Activated CD8-positive, alpha-beta memory T cell treated with anti-CD3 and anti-CD28 coated beads, Interleukin-2, amount 50 U/mL, for 48 hours (primary cell): ENCODE measurements around the gene GOLPH3.
"Not testable (repeated sequence)": the region's sequence is repeated elsewhere in the genome, so short reads cannot be mapped to it uniquely, and the experiment has no call there.

Source experiments
- DNase-seq: peaks from one replicate; pipeline ENCODE4 v3.0.0-alpha.2; 2020

GOLPH3 gene

DNA sequence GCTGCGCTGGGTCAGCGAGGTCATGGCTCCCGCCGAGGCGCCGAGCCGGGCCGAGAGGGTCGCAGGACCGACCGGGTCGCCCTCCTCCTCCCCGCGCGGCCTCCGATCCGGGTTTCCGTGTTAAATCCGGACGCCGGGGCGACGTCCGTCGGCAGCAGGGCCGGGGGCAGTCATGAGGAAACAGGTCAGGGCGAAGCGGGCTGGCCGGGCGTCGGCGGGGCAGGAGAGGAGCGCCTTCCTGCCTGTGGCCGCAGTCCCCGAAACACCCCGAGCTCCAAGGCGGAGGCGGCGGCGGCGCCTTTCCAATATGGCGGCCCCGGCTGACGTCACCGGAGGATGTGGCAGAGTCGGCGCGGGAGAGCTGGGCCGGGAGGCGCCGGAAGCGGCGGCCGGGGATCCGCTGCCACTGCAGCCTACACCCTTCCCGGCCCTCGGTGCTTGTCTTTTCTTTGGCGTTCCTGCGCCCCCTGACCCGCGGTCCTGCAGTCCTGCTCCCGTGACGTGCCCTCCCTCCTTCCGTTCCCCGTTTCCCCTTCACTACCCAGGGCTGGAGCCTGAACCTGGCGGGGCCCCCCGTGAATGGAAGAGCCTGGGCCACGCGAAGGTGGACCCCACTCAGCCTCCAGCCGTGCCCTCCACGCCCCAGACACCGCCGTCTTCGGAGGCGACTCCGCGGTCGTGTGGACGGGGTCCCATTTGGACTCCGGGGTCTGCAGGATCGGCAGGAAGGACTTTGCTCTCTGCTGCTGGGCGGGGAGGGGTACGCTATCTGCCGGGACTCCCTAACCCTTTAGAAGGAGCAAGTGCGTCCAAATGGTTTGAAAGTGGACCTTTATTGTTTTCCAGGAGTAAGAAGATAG is at the start of gene GOLPH3:
Gene GOLPH3 (minus strand): TSS at position 309 of the 860 bp plus-strand sequence. CDS start 285 bp downstream, at position 24.
- peak; percentile 98 for DNase-seq

DNA sequence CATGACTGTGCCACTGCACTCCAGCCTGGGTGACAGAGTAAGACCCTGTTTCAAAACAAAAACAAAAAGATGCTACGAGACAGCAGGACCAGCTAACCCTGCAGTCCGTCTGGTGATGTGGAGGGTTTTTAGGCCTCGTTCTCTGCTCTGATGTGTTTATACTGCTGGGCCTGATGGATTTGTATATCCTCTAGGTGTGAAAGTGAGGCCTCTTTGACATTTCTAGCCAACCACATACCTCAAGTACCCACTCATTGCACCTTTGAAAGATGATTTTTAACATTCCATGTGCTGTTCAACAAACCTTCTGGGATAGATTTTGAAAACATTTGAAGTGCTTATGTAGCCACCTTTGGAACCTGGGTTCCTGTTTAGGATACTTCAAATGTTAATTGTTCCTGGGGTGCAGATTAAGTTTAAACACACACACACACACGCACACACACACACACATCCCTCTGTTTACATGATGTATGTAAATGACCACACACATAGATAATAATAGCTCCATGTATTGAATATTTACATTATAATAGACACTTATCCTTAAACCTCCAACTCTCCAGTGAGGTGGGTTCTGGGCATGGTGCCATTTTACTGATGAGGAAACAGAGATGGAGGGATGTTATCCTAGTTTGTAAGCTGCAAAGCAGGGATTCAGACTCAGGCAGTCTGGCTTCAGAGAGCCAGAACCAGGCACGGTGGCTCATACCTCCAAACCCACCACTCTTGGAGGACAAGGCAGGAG is 48.8 kb upstream of the GOLPH3 start:
- no peak for DNase-seq

DNA sequence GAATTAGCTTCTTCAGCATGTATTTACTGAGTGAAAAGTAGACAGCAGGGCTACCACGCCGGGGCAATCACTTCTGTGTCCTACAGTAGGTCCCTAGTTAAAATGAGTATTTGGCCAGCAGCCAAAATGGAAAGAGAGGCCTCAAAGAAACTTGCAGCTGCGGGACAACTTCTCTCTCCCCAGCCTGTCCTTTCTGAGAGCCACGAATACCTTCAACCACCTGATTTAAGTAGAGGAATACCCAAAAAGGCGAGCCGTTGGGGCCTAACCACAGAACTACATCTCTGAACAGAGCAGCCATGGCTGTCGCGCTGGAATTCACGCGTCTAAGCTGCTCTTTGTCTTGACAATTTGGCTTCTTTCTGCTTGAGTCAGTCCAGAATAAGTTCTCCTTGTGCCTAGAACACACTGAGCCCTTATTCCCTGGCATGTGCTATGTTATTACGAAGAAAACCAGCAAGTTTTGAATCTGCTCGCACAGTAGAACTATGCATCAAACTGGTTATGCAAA is 43.8 kb upstream of the GOLPH3 start:
- DNase-seq = no peak

DNA sequence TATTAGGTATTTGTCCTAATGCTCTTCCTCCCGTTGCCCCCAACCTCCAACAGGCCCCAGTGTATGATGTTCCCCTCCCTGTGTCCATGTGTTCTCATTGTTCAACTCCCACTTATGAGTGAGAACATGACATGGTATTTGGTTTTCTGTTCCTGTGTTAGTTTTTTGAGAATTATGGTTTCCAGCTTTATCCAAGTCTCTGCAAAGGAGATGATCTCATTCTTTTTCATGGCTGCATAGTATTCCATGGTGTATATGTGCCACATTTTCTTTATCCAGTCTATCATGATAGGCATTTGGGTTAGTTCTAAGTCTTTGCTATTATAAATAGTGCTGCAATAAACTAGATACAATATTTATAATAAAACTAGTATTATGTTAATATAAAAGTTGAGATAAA is 40.2 kb upstream of the GOLPH3 start:
- not testable (repeated sequence) for DNase-seq

DNA sequence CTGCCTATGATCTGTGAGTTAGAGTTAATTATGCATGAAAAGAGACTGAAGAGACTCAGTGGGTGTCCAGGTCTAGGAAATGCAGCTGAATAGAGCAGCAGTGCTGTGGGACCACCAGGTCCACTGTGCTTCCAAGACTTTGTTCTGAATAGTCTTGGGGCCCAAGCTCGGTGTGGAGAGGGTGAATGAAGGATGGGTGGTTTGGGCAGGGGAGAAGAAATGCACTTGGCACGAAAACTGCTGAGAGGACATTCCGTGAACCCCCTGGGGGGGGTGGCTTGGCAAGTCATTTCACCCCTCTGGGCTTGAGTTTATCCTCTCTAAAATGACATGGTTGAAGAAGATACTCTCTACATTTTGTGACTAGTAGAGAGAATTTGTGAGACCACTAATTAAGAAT is 36.0 kb upstream of the GOLPH3 start:
- peak; percentile 53 for DNase-seq

DNA sequence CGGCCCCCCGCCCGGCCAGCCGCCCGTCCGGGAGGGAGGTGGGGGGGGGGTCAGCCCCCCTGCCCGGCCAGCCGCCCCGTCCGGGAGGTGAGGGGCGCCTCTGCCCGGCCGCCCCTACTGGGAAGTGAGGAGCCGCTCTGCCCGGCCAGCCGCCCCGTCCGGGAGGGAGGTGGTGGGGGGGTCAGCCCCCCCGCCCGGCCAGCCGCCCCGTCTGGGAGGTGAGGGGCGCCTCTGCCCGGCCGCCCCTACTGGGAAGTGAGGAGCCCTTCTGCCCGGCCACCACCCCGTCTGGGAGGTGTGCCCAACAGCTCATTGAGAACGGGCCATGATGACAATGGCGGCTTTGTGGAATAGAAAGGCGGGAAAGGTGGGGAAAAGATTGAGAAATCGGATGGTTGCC is 34.7 kb upstream of the GOLPH3 start:
- DNase-seq = not testable (repeated sequence)

DNA sequence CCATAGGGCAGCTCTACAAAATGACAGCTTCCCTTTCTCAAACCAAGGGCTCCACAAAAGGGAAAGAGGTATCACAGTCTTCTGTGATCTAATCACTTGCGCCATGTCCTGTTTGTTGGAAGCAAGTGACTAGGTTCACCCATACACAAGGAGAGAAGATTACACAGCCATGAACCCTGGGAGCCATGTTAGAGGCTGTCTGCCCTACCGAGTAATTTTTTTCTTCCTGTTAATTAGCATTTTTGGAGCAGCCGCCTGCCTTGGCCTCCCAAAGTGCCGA is 33.2 kb upstream of the GOLPH3 start:
- no peak for DNase-seq

DNA sequence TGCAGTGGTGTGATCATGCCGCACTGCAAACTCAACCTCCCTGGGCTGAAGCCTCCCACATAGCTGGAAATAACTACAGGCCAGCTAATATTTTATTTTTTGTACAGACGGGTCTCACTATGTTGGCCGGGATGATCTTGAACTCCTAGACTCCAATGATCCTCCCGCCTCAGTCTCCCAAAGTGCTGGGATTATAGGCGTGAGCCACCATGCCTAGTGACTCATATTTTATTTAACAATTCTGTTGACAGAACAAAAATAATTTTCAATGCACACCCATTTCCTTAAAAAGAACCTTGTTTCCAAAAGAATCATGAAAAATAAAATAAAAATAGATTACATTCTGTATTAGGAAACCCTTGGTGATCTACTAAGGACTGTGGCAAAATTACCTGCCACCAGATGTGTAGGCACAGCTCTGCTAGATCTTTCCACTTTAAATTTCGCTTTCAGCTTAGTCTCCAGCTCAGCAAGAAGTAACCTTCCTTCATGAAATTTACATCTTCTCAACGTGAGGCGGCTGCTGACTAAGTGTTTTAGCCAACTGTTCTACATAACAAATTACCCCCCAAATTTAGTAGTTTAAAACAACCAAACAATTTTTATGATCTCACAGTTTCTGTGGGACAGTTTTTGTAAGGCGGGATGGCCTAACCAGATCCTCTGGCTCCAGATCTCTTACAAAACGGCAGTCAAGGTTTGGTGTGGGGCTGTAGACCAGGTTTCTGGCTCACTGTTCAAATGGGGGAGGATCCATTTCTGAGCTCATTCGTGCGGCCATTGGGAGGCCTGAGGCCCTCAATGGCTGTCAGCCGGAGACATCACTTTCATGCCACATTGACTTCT is 32.6 kb upstream of the GOLPH3 start:
- peak; percentile 4 for DNase-seq

DNA sequence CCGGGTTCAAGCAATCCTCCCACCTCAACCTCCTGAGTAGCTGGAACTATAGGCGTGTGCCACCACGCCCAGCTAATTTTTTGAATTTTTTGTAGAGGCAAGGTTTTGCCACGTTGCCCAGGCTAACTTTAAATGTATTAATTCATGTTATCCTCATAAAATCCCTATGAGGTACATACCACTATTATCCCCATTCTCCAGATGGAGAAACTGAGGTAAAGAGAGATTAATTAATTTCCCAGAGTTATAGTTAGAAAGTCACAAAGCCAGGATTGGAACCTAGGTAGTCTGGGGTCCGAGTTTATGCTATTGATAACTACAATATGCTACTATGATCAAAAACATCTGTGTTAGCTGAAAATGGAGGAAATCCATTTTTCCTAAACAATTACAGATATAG is 31.9 kb upstream of the GOLPH3 start:
- no peak for DNase-seq

DNA sequence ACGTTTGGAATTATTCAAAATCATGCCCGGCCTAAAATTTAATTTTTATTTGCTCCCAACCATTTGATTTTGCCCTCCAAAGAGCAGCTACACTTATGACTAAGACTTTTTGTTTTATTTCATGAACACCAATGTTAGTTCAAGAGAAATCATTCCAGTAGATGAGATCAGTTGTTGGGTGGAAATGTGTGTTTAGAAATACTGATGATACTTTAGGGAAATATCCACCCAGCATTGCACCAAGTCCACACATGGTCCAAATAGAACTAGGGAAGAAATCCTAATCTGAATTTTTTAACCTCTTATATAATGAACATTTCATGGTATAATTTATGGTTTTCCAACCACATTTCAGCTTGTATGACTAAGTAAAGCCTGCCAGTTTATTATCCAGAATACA is 28.3 kb upstream of the GOLPH3 start:
- no peak for DNase-seq

DNA sequence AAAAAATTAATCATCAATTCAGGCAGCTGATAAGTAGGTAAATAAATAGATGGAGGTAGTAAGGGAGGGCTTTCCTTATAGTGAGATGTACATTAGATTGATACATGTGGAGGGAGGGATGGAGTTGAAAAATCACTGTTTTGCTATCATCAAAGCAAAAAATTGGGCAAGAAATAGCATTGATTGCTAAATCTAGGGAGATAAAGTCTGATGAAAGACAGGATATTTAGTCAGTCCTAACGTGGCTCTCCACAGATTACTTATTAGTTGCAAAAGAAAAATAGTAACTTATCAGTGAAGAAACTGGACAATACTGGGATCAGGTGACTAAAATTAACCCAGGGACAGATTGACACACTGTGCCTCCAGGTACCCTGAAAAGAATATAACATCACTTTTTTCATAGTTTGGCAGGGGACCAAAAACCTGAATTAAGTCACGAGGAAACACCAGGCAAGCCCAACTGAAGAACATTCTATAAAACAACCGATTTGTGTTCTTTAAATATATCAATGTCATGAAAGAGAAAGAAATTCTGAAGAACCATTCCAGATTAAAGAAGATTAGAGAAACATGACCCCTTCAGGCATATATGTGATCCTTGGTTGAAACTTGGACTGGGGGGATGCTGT is 27.1 kb upstream of the GOLPH3 start:
- no peak for DNase-seq

DNA sequence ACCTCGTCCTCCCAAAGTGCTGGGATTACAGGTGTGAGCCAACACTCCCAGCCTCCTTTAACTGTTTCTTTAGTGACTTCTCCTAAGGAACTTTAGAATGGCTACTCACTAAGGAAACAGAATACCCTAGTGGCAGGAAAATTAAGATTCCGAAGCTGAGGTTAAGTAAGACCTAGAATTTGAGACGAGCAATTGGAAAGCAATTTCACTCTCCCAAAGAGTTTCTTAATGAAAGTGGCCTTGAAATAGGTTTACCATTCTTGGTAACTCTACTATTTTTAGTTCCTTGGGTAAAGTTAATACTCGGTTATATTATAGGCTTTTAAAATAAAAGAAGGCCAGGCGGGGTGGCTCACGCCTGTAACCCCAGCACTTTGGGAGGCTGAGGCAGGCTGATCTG is 22.9 kb upstream of the GOLPH3 start:
- no peak for DNase-seq

DNA sequence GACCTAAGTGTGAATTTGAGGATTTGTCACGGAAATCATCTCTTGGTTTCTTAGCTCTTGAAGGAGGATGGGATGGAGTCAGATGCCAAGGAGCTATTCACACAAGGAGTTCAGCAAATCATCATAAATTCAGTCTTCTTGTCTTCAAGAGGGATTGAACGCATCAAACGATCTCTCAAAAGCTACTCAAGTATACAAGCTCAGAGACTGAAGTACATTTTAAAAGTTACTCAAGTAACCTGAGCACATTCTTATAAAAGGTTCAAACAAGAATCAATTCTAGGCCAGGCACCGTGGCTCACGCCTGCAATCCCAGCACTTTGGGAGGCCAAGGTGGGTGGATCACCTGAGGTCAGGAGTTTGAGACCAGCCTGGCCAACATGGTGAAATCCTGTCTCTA is 21.1 kb upstream of the GOLPH3 start:
- DNase-seq = no peak

DNA sequence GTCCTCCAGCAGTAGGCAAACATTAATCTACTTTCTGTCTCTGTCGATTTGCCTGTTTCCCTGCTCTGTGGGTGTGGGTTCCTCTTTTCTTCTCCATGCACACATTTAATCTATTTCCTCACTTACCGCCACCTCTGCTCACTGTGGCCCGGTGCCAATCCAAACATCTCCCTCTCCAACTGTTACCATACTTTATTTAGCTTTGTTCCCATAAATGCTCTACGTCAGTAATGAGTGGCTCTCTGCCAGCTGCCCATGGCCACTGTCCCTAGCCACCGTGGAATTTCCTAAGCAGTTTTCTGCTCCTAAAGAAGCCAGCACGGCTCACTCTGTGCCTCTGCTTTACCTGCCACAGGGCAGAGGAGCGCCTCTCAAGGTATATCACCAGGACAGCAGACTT is 19.5 kb upstream of the GOLPH3 start:
- DNase-seq = peak; percentile 18

DNA sequence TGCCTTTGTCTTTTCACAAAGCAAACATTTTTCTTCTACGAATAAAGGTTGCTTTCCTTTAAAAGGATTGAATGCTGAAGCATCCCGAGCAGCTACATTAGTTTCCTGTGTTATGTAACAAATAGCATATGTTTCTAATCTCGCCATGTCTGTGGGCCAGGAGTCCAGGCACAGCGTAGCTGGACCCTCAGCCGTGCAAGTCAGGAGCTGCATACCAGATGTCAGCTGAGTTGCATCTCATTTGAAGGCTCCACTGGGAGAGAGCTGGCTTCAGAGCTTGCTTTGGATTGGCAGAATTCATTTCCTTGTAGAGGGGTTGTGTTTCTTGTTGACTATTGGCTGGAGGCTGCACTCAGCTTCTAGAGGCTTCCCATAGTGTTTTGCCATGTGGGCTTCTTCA is 16.0 kb upstream of the GOLPH3 start:
- no peak for DNase-seq

DNA sequence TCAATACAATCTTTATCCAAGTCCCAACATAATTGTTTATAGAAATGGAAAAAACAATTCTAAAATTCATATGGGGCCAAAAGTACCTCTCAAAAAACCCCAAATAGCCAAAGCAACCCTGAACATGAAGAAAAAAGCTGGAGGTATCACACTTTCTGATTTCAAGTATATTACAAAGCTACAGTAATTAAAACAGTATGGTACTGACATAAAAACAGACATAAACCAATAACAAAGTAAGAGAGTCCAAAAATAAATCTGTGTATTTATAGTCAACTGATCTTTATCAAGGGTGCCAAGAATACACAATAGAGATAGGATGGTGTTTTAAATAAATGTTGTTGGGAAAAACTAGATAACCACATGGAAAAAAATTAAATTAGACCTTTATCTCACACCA is 13.6 kb upstream of the GOLPH3 start:
- DNase-seq = no peak

DNA sequence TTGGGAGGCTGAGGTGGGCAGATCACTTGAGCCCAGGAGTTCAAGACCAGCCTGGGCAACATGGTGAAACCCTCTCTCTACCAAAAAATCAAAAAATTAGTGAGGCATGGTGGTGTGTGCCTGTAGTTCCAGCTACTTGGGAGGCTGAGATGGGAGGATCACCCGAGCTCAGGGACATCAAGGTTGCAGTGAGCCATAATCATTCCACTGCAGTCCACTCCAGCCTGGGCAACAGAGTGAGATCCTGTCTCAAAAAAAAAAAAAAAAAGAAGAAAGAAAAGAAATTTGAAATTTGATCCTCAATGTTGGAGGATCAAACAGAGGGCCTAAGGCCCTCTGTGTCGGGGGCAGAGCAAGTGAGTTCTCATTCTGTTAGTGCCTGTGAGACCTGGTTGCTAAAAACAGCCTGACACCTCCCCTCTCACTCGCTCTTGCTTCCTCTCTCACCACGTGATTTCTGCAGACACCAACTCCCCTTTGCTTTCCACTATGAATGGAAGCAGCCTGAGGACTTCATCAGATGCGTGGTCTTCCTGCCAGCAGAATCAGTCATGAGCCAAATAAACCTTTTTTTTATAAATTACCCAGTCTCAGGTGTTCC is 8.4 kb upstream of the GOLPH3 start:
- no peak for DNase-seq

DNA sequence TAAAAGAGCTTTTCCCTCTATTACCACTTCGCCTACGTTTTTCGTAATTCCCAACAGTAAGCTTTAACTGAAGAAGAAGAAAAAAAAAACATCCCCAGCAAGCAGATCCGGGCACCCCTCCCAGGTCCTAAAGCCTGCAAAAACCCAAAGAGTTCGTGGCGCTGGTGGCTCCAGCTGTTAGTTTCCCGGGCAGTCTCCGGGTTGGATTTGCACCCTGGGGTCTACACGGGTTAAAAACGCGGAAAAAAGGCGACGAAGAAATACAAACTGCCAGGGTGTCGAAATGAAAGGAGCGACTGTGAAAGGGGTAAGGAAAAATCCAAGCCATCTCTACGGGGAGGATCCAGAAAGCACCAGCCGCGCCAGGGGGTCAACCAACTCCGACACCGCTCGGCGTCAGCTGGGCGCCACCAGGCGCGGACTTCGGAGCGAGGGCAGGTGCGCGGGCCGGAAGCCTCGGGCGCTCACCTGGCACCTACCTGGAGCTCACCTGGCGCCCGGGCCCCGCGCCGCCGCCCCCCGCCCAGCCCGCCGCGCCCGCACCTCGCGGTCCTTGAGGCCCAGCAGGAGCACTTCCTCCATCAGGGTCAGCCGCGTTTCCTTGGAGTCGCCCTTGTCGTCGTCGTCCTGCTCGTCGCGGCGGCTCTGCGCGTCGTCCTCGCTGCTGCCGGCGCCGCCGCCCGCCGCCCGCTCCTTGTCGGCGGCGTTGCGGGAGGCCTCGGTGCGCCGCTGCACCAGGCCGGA is 680 bp downstream of the GOLPH3 start:
- DNase-seq = no peak

DNA sequence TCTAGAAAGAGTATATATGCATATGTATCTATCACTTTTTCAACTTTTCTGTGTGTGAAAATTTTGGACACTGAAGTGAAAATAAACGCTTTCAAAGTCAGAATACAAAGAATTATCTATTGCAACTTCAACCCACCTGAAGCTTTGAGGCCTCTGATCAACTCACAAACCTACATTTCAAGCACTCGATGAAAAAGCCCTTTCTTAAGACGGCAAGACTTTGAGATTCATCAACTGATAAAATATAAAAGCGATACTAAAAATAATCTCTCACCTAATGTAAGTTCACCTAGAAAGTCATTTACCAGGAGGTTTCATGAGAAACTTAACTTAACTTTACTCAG is 1.2 kb downstream of the GOLPH3 start:
- no peak for DNase-seq

DNA sequence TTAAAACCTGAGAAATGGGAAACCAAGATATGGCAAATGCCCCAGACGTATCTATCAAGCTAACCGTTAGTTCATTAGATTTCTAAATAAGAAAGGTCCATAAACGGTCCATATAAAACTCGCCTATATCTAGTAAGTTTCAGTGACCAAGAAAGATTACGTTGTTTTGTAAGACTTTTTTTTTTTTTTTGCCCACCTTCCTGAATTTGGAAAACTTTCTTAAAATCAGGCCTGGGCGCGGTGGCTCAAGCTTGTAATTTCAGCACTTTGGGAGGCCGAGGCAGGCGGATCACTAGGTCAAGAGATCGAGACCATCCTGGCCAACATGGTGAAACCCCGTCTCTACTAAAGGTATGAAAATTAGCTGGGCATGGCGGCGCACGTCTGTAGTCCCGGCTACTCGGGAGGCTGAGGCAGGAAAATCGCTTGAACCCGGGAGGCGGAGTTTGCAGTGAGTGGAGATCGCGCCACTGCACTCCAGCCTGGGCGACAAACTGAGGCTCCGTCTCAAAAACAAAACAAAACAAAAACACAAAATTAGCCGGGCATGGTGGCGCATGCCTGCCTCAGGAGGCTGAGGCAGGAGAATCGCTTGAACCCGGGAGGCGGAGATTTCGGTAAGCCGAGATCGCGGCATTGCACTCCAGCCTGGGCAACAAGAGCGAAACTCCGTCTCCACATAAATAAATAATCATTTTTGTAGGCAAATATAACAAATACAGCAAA is 1.8 kb downstream of the GOLPH3 start:
- DNase-seq = peak; percentile 65
